Caco-2 (cell line): ENCODE measurements around the gene LDLRAD4. TPM values are rescaled to one million over a fixed set of nuclear protein-coding genes. Genes with fewer than 3 reads are reported as not detected.

Experiments used
- BruUV-seq: library from RNA; stranded (reverse); fragments of 400-500 nt; replicated peaks from 2 replicates; lab custom pipeline; 2021; lab: Mats Ljungman, UMichigan
- CTCF ChIA-PET: fragments of 300-600 bp; sonication (Branson Sonifier 250); formaldehyde crosslinking; loops from one replicate; lab custom pipeline; 2022; ENCODE audit warnings: antibody characterized with exemption; lab: Charles Lee
- POLR2A ChIA-PET: fragments of 300-600 bp; sonication (Branson Sonifier 250); formaldehyde crosslinking; loops from one replicate; lab custom pipeline; 2022; ENCODE audit warnings: antibody characterized with exemption; lab: Charles Lee
- DNase-seq, 2 experiments: peaks; one replicate each; pipeline versions ENCODE4 v3.0.0 to v3.0.0-alpha.2; 2020 to 2022
- H3K27me3 ChIP-seq: replicated peaks from 2 replicates; pipeline ENCODE4 v1.6.0; 2011; ENCODE audit warnings: low read length; ENCODE audit not compliant: control insufficient read depth, insufficient read depth
- H3K36me3 ChIP-seq: 2 replicates; pipeline ENCODE4 v1.5.1; 2011; ENCODE audit warnings: low read length; ENCODE audit not compliant: control insufficient read depth, insufficient read depth
- H3K4me1 ChIP-seq: fragments of 250-450 bp; sonication (Bioruptor Pico); 2 replicates; pipeline ENCODE4 v1.5.1; 2020; ENCODE audit warnings: mild to moderate bottlenecking
- H3K4me3 ChIP-seq: 2 replicates; pipeline ENCODE4 v1.5.1; 2011; ENCODE audit warnings: low read depth, mild to moderate bottlenecking, control low read depth, low read length
- H3K9me3 ChIP-seq: fragments of 250-450 bp; sonication (Bioruptor Pico); 2 replicates; pipeline ENCODE4 v1.5.1; 2020; ENCODE audit warnings: mild to moderate bottlenecking, moderate library complexity
- H3K27ac Mint-ChIP-seq: one replicate; pipeline ENCODE4 v1.8.0; 2022; ENCODE audit warnings: mixed read lengths; ENCODE audit not compliant: unreplicated experiment
- H3K27me3 Mint-ChIP-seq: one replicate; pipeline ENCODE4 v1.8.0; 2022; ENCODE audit warnings: mixed read lengths; ENCODE audit not compliant: insufficient read depth, unreplicated experiment
- H3K36me3 Mint-ChIP-seq: one replicate; pipeline ENCODE4 v1.8.0; 2022; ENCODE audit warnings: mild to moderate bottlenecking, mixed read lengths; ENCODE audit not compliant: insufficient read depth, unreplicated experiment
- H3K4me1 Mint-ChIP-seq: one replicate; pipeline ENCODE4 v1.8.0; 2022; ENCODE audit warnings: low read depth, mixed read lengths; ENCODE audit not compliant: unreplicated experiment
- H3K4me3 Mint-ChIP-seq: one replicate; pipeline ENCODE4 v1.8.0; 2022; ENCODE audit warnings: mild to moderate bottlenecking, moderate library complexity, mixed read lengths; ENCODE audit not compliant: unreplicated experiment
- H3K9me3 Mint-ChIP-seq: one replicate; pipeline ENCODE4 v1.8.0; 2022; ENCODE audit warnings: mixed read lengths; ENCODE audit not compliant: unreplicated experiment
- CTCF ChIP-seq, 2 experiments: fragments of 200-600 bp in 1 of 2; IDR thresholded peaks; 1 replicate in 1 of 2; 2 replicates in 1 of 2; pipeline versions ENCODE4 v1.5.1 to v1.8.0; 2011 to 2022; ENCODE audit warnings: antibody characterized with exemption in 1 of 2, control low read depth in 1 of 2, inconsistent platforms in 1 of 2, low read depth in 1 of 2, low read length in 1 of 2, mild to moderate bottlenecking in 1 of 2, moderate library complexity in 1 of 2; ENCODE audit not compliant: insufficient read depth in 1 of 2, severe bottlenecking in 1 of 2, unreplicated experiment in 1 of 2
- intact Hi-C: fragments of 100-400 bp; cut with micrococcal nuclease; formaldehyde crosslinking; loops from one replicate; pipeline ENCODE4 v1.10.0; 2022; ENCODE audit not compliant: unreplicated experiment
- total RNA-seq: library from RNA; stranded (reverse); gene quantifications from 2 replicates; pipeline ENCODE4 v1.2.3, GENCODE V29; 2022

Gene LDLRAD4
- total RNA-seq, 1 experiment from 2014 or later: 1.2 TPM

- TF ChIP-seq CTCF (IDR thresholded peaks at IDR 0.05; ENCODE audit: insufficient read depth in 1 of 2, low read depth in 1 of 2, low read length in 1 of 2, severe bottlenecking in 1 of 2, unreplicated experiment in 1 of 2): no peak
- Mint-ChIP-seq H3K27me3 (peaks cover 34% of the 10 kb centered on the region), H3K27ac (no peak overlapping the region), H3K36me3 (no peaks in the 10 kb centered on the region), H3K4me3 (no peak overlapping the region), H3K9me3 (no peaks in the 10 kb centered on the region), H3K4me1 (no peaks in the 10 kb centered on the region)
- H3K36me3 ChIP-seq: no peaks in the 10 kb centered on the region
- H3K9me3 ChIP-seq: no peaks in the 10 kb centered on the region
- ChIA-PET CTCF (no interaction called here), POLR2A (no interaction called here)
- H3K4me1 ChIP-seq: no peaks in the 10 kb centered on the region
- intact Hi-C loops: no loop called here
- no peak overlapping the region for H3K4me3 ChIP-seq
- BruUV-seq: no TSS peak
- H3K27me3 ChIP-seq: no peaks in the 10 kb centered on the region; the same call in 1 of the 2 replicates
- DNase-seq: no peak
These were observed 235.2 kb downstream of the LDLRAD4 start for GRCh38 chr18:13453714-13454113.

GRCh38 chr18:13454363-13455150, 236.0 kb downstream of the LDLRAD4 start:
- no peaks in the 10 kb centered on the region for H3K27me3 ChIP-seq
- H3K36me3 Mint-ChIP-seq: no peaks in the 10 kb centered on the region
- intact Hi-C loops: no loop called here
- no peak overlapping the region for H3K4me3 Mint-ChIP-seq
- no peaks in the 10 kb centered on the region for H3K36me3 ChIP-seq
- peaks cover 34% of the 10 kb centered on the region for H3K27me3 Mint-ChIP-seq
- no peaks in the 10 kb centered on the region for H3K4me1 ChIP-seq
- POLR2A ChIA-PET: no interaction called here
- H3K9me3 ChIP-seq: no peaks in the 10 kb centered on the region
- no peaks in the 10 kb centered on the region for H3K9me3 Mint-ChIP-seq
- no peak for DNase-seq
- no peak overlapping the region for H3K4me3 ChIP-seq
- no TSS peak for BruUV-seq
- CTCF ChIA-PET: no interaction called here
- no peaks in the 10 kb centered on the region for H3K4me1 Mint-ChIP-seq
- H3K27ac Mint-ChIP-seq: no peak overlapping the region
- TF ChIP-seq CTCF (IDR thresholded peaks at IDR 0.05; ENCODE audit: insufficient read depth in 1 of 2, low read depth in 1 of 2, low read length in 1 of 2, severe bottlenecking in 1 of 2, unreplicated experiment in 1 of 2): no peak

- peaks cover 31% of the 10 kb centered on the region for H3K27me3 Mint-ChIP-seq
- no peaks in the 10 kb centered on the region for H3K36me3 Mint-ChIP-seq
- no peaks in the 10 kb centered on the region for H3K9me3 Mint-ChIP-seq
- POLR2A ChIA-PET: no interaction called here
- H3K27ac Mint-ChIP-seq: no peak overlapping the region
- BruUV-seq: no TSS peak
- H3K9me3 ChIP-seq: no peaks in the 10 kb centered on the region
- intact Hi-C loops: no loop called here
- no peak for TF ChIP-seq CTCF (IDR thresholded peaks at IDR 0.05; ENCODE audit: insufficient read depth in 1 of 2, low read depth in 1 of 2, low read length in 1 of 2, severe bottlenecking in 1 of 2, unreplicated experiment in 1 of 2)
- H3K4me3 ChIP-seq: no peak overlapping the region
- no peaks in the 10 kb centered on the region for H3K4me1 Mint-ChIP-seq
- CTCF ChIA-PET: no interaction called here
- H3K4me3 Mint-ChIP-seq: no peak overlapping the region
- H3K36me3 ChIP-seq: no peaks in the 10 kb centered on the region
- DNase-seq: no peak
- no peaks in the 10 kb centered on the region for H3K4me1 ChIP-seq
- no peaks in the 10 kb centered on the region for H3K27me3 ChIP-seq
These were observed 236.9 kb downstream of the LDLRAD4 start for GRCh38 chr18:13455471-13455870.
